Astrocyte (in vitro differentiated cells and primary cell): ENCODE measurements around the gene NME3. TPM values are rescaled to one million over a fixed set of nuclear protein-coding genes. Genes with fewer than 3 reads are reported as not detected.

Experiments
- DNase-seq: peaks from one replicate; pipeline ENCODE4 v3.0.0-alpha.2; 2010; ENCODE audit warnings: low read depth
- FAIRE-seq: peaks from 2 replicates; lab custom pipeline; 2011; peaks lifted over from hg19 to GRCh38; lab: Jason Lieb, UNC
- H2AFZ ChIP-seq: 2 replicates; pipeline ENCODE4 v1.6.0; 2012; ENCODE audit warnings: low read depth, low read length, inconsistent platforms
- H3K27ac ChIP-seq: 2 replicates; pipeline ENCODE4 v1.5.1; 2011; ENCODE audit warnings: low read depth, low read length, inconsistent platforms
- H3K27me3 ChIP-seq: 2 replicates; pipeline ENCODE4 v1.6.0; 2011; ENCODE audit warnings: low read length, inconsistent platforms; ENCODE audit not compliant: insufficient read depth
- H3K36me3 ChIP-seq: 2 replicates; pipeline ENCODE4 v1.5.1; 2011; ENCODE audit warnings: low read length, inconsistent platforms; ENCODE audit not compliant: insufficient read depth
- H3K4me1 ChIP-seq: 2 replicates; pipeline ENCODE4 v1.5.1; 2011; ENCODE audit warnings: low read length, inconsistent platforms; ENCODE audit not compliant: insufficient read depth
- H3K4me2 ChIP-seq: 2 replicates; pipeline ENCODE4 v1.6.0; 2012; ENCODE audit warnings: low read length, inconsistent platforms
- H3K4me3 ChIP-seq: 2 replicates; pipeline ENCODE4 v1.5.1; 2011; ENCODE audit warnings: low read depth, mild to moderate bottlenecking, low read length, inconsistent platforms; ENCODE audit not compliant: insufficient read depth
- H3K79me2 ChIP-seq: 2 replicates; pipeline ENCODE4 v1.6.0; 2012; ENCODE audit warnings: mild to moderate bottlenecking, low read length, inconsistent platforms; ENCODE audit not compliant: insufficient read depth
- H3K9ac ChIP-seq: 2 replicates; pipeline ENCODE4 v1.6.0; 2012; ENCODE audit warnings: mild to moderate bottlenecking, low read length, inconsistent platforms
- H3K9me3 ChIP-seq: 2 replicates; pipeline ENCODE4 v1.5.1; 2012; ENCODE audit warnings: low read depth, mild to moderate bottlenecking, low read length, inconsistent platforms; ENCODE audit not compliant: insufficient read depth
- H4K20me1 ChIP-seq: 2 replicates; pipeline ENCODE4 v1.6.0; 2012; ENCODE audit warnings: low read length, inconsistent platforms; ENCODE audit not compliant: insufficient read depth
- H3K27ac Mint-ChIP-seq: one replicate; pipeline ENCODE4 v1.8.0; 2021; ENCODE audit warnings: mild to moderate bottlenecking, mixed read lengths; ENCODE audit not compliant: unreplicated experiment
- H3K27me3 Mint-ChIP-seq: one replicate; pipeline ENCODE4 v1.8.0; 2021; ENCODE audit warnings: low read depth, mixed read lengths; ENCODE audit not compliant: unreplicated experiment
- H3K36me3 Mint-ChIP-seq: one replicate; pipeline ENCODE4 v1.8.0; 2021; ENCODE audit warnings: low read depth, mixed read lengths; ENCODE audit not compliant: unreplicated experiment
- H3K4me1 Mint-ChIP-seq: one replicate; pipeline ENCODE4 v1.8.0; 2021; ENCODE audit warnings: low read depth, mixed read lengths; ENCODE audit not compliant: unreplicated experiment
- H3K4me3 Mint-ChIP-seq: one replicate; pipeline ENCODE4 v1.8.0; 2021; ENCODE audit warnings: mild to moderate bottlenecking, moderate library complexity, mixed read lengths; ENCODE audit not compliant: unreplicated experiment
- H3K9me3 Mint-ChIP-seq: one replicate; pipeline ENCODE4 v1.8.0; 2021; ENCODE audit warnings: mild to moderate bottlenecking, mixed read lengths; ENCODE audit not compliant: unreplicated experiment
- CTCF ChIP-seq: IDR thresholded peaks from 2 replicates; pipeline ENCODE4 v1.5.1; 2011; ENCODE audit warnings: low read depth, mild to moderate bottlenecking, inconsistent platforms, low read length, moderate library complexity; ENCODE audit not compliant: insufficient read depth
- EZH2 ChIP-seq: IDR thresholded peaks from 2 replicates; pipeline ENCODE4 v1.6.1; 2012; ENCODE audit warnings: mild to moderate bottlenecking, low read length, inconsistent platforms; ENCODE audit not compliant: insufficient read depth
- total RNA-seq: library from RNA; stranded (reverse); gene quantifications from 2 replicates; pipeline ENCODE4 v1.2.1, GENCODE V29; 2021

Gene NME3
- total RNA-seq, 1 donor from 2014 or later: 36.3 TPM

DNA sequence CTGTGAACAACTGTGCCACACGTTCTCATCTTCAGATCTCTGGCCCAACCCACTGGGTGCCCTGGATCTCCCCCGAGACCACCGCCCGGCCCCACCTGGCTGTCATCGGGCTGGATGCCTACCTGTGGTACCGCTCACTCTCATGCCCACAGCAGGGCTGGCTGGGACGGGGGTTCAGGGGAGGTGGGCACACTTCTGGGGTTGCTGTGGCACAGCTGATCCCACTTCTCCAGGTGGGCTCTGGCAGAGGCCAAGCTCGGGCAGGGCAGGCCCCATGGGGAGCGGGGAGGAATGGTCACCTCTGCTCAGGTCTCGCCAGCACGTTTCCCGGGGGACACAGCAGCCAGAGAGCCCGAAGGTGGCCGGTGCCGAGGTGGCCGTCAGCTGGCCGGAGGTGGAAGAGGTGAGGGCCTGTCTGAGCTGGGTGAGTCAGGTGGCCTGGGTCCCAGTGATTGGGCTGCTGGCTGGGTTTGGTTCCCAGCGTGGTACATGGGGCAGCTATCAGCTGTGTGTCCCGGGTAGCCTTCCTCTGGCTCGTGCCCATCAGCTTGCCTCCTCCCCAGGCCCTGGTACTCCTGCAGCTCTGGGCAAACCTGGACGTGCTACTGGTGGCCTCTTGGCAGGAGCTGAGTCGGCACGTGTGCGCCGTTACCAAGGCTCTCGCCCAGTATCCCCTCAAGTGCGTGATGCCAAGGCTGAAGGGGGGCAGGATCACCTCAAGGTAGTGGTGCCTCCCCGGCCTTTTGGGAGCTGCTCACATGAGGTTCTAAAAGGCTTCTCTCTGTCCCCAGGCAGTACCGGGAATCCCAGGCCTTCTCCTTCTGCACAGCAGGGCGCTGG, 3.9 kb upstream of the NME3 start:
- Histone ChIP-seq H4K20me1 (peaks cover 38% of the 10 kb centered on the region), H2AFZ (no peak overlapping the region), H3K36me3 (no peaks in the 10 kb centered on the region), H3K9me3 (no peaks in the 10 kb centered on the region), H3K79me2 (peaks cover 41% of the 10 kb centered on the region), H3K9ac (peak overlapping the region; percentile 91), H3K4me3 (no peak overlapping the region), H3K4me1 (peaks cover 24% of the 10 kb centered on the region), H3K4me2 (peak overlapping the region; percentile 91), H3K27me3 (no peaks in the 10 kb centered on the region), H3K27ac (no peak overlapping the region)
- no peak for DNase-seq
- FAIRE-seq: no peak
- Mint-ChIP-seq H3K9me3 (no peaks in the 10 kb centered on the region), H3K27me3 (no peaks in the 10 kb centered on the region), H3K36me3 (no peaks in the 10 kb centered on the region), H3K4me3 (peak overlapping the region; percentile 54), H3K27ac (no peak overlapping the region), H3K4me1 (peaks cover 4% of the 10 kb centered on the region)
- TF ChIP-seq CTCF (no peak), EZH2 (no peak)

GRCh38 chr16:1774448-1774780, 3.1 kb upstream of the NME3 start:
- Histone ChIP-seq H3K9ac (peak overlapping the region; percentile 91), H3K27me3 (no peaks in the 10 kb centered on the region), H3K4me3 (peak overlapping the region; percentile 5), H3K4me1 (peaks cover 26% of the 10 kb centered on the region), H4K20me1 (peaks cover 43% of the 10 kb centered on the region), H2AFZ (no peak overlapping the region), H3K79me2 (peaks cover 41% of the 10 kb centered on the region), H3K27ac (no peak overlapping the region), H3K36me3 (no peaks in the 10 kb centered on the region), H3K9me3 (no peaks in the 10 kb centered on the region), H3K4me2 (peak overlapping the region; percentile 91)
- H3K4me3 Mint-ChIP-seq: peak overlapping the region; percentile 54
- H3K27ac Mint-ChIP-seq: no peak overlapping the region
- no peaks in the 10 kb centered on the region for H3K27me3 Mint-ChIP-seq
- H3K4me1 Mint-ChIP-seq: peaks cover 6% of the 10 kb centered on the region
- H3K36me3 Mint-ChIP-seq: no peaks in the 10 kb centered on the region
- DNase-seq (no peak), FAIRE-seq (no peak)
- TF ChIP-seq CTCF: no peak
- TF ChIP-seq EZH2: no peak
- H3K9me3 Mint-ChIP-seq: no peaks in the 10 kb centered on the region
